Measurements from ENCODE around the gene EZR. TPM values are rescaled to one million over a fixed set of nuclear protein-coding genes. Genes with fewer than 3 reads are reported as not detected.

EZR gene
- total and polyA plus RNA-seq, 10 of the 15 experiments (the other 5 are each of a cell fraction or from before 2014, with no cell fraction given) = 79.1 to 282 (median 161) TPM

DNA sequence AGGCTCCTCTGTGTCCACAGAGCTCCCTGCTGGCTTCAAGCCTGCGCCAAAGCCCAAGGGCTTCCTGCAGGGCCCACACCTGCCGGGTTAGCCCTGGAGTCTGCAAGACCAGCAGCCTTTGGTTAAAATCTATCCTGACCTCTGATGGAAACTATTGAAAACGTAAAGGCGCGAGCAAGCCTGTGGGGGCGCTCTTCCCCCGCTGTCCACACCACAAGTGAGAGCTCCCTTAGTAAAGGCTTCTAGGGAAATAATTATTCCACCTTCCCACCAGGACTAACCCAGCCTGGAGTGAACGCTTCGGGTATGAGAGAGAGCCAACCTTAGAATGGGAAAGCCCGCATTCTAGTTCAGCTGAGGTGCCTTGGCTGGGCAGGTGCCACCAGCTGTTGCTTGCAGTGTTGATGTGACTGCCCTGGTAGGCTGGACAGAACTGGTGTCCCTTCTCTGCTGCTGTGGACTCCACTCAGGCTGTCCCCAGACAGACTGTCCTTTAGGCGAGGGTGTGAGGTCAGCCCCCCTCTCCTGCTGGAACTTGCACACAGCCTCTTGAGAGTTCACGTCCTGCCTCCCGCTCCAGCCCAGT is 100.6 kb downstream of the EZR start:
- WGBS (ENCODE audit: insufficient coverage, insufficient replicate concordance, low lambda C conversion rate, missing lambda C conversion rate) = 73% methylated on average over 13 of the region's 13 CpGs
- ATAC-seq (no peak), DNase-seq (ENCODE audit: low read depth, low spot score) (no peak), FAIRE-seq (no peak)
- H3K36me3 ChIP-seq (ENCODE audit: control insufficient read depth in 2 of 2, insufficient read depth in 2 of 2, low read length in 1 of 2) = no peaks in the 10 kb centered on the region
- no peaks in the 10 kb centered on the region for H3K27me3 ChIP-seq (replicated peaks in 1 of 2; ENCODE audit: control insufficient read depth in 2 of 2, insufficient read depth in 2 of 2, low read length in 1 of 2)
- H3K79me2 ChIP-seq (ENCODE audit: control insufficient read depth, insufficient read depth, low read length) = no peaks in the 10 kb centered on the region
- H3K9me3 ChIP-seq (replicated peaks; ENCODE audit: control insufficient read depth, insufficient read depth, low read length) = no peaks in the 10 kb centered on the region
- intact Hi-C loops (cut with micrococcal nuclease; ENCODE audit: unreplicated experiment) = loop anchor here (5.0 kb wide), 2 partner anchors 74 to 94 kb away; no protein-coding TSS in a partner anchor
- no peak overlapping the region for H2AFZ ChIP-seq (ENCODE audit: control insufficient read depth, low read depth, low read length)
- H3K4me2 ChIP-seq (ENCODE audit: control insufficient read depth, insufficient read depth) = no peak overlapping the region
- H3K27ac ChIP-seq (ENCODE audit: control insufficient read depth, insufficient read depth) = 0 out of 2 replicates have a peak overlapping the region, but pooled peaks have one; percentile 79
- no TSS peak for BruUV-seq (replicated peaks)
- no peak overlapping the region for H3K4me3 ChIP-seq
- TF ChIP-seq RAD21 (IDR thresholded peaks at IDR 0.05; ENCODE audit: insufficient read depth, low read depth, low read length) (peak; percentile 57), CTCF (IDR thresholded peaks at IDR 0.05 in 2 of 3, conservative IDR thresholded peaks at IDR 0.05 in 1 of 3; ENCODE audit: control insufficient read depth in 2 of 3, extremely low read depth in 1 of 3, insufficient read depth in 1 of 3, low read depth in 3 of 3, low read length in 3 of 3) (peak in 2 of 3 experiments; percentile 29 to 61; a peak in 4 of 6 replicates), CBFB (IDR thresholded peaks at IDR 0.05; ENCODE audit: low read depth) (no peak), RUNX3 (IDR thresholded peaks at IDR 0.05; ENCODE audit: low read length) (0 out of 2 replicates have a peak, but pooled peaks have one; percentile 16)
- TF ChIP-seq, protein P1, sequence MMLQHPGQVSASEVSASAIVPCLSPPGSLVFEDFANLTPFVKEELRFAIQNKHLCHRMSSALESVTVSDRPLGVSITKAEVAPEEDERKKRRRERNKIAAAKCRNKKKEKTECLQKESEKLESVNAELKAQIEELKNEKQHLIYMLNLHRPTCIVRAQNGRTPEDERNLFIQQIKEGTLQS (IDR thresholded peaks at IDR 0.05; ENCODE audit: borderline replicate concordance, extremely low read depth, low read depth, low read length) = no peak
- SMC1A ChIA-PET (ENCODE audit: uncharacterized antibody, unreplicated experiment) = interaction anchor here (0.7 to 5.6 kb wide), 5 partner anchors 74 to 192 kb away, joined by 3 to 25 read pairs (median 3); no protein-coding TSS in a partner anchor
- RAD21 ChIA-PET (ENCODE audit: unreplicated experiment) = interaction anchor here (0.8 to 1.9 kb wide), 6 partner anchors 11 to 193 kb away, joined by 3 to 6 read pairs (median 4); no protein-coding TSS in a partner anchor
- POLR2A ChIA-PET = interaction anchor here (0.6 kb wide), 1 partner anchor 77 kb away, joined by 3 read pairs; no protein-coding TSS in a partner anchor
- CTCF ChIA-PET = interaction anchor here (0.7 to 4.0 kb wide), 13 partner anchors 11 to 1256 kb away, joined by 3 to 19 read pairs (median 4); no protein-coding TSS in a partner anchor
- in situ Hi-C loops (cut with MboI) = no loop called here
- H4K20me1 ChIP-seq (ENCODE audit: control insufficient read depth, insufficient read depth) = no peaks in the 10 kb centered on the region
- H3K9ac ChIP-seq (ENCODE audit: control insufficient read depth, insufficient read depth, low read length) = no peak overlapping the region
- H3K4me1 ChIP-seq (ENCODE audit: control insufficient read depth, insufficient read depth, low read length) = peaks cover 50% of the 10 kb centered on the region
